ENCODE results near the gene PIH1D1.
"Not testable (repeated sequence)": the region's sequence is repeated elsewhere in the genome, so short reads cannot be mapped to it uniquely, and the experiment has no call there.

The PIH1D1 gene

DNA sequence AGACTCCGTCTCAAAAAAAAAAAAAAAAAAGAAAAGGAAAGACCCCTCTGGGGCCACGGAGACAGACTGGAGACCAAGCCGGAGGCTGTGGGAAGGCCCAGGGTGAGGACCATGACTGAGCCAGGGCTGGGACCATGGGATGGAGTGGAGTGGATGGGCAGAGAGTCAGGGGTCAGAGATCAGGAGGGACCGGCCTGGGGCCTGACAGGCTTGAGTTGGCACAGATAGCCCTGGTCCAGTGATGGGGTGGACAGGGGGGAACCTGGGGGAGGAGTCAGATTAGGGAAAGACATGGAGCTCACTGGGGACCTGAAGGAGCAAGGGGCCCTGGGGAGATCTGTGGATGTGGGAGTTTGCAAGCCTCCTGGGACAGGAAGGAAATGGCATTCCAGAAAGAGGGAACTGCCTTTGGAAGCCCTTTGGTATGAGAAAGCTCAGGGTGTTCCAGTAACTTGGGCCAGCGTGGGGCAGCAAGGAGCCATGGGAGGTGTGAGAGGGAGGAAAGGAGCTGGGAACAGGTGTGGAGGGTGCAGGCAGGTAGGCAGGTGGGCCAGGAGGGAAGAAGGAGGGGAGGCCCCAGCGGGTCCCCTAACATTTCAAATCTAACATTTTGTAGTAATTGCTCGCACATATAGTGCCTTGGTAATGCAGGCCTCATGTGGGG is 29.5 kb upstream of the PIH1D1 start:
- in situ Hi-C loops (cut with HindIII; ENCODE audit: low sequenced_read_pairs) = no loop called here

DNA sequence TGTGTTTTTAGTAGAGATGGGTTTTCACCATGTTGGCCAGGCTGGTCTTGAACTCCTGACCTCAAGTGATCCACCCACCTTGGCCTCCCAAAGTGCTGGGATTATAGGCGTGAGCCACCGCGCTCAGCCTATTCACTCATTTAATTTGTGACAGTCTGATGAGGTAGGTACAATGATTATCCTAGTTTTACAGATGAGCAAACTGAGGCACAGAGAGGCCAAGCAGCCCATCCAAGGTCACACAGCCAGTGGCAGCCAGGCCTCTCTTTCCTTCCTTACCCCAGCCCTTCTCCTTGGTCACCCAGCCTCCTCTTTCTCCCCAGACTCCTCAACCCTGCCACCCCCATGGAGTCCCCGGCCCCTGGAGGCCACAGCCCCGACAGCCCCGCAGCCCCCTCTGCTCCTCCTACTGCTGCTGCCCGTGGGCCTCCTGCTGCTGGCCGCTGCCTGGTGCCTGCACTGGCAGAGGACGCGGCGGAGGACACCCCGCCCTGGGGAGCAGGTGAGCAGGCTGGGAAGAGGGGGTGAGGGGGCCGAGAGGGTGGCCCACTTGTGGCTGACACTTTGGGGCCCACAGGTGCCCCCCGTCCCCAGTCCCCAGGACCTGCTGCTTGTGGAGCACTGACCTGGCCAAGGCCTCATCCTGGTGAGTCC is 28.5 kb upstream of the PIH1D1 start:
- in situ Hi-C loops (cut with HindIII; ENCODE audit: low sequenced_read_pairs) = no loop called here

DNA sequence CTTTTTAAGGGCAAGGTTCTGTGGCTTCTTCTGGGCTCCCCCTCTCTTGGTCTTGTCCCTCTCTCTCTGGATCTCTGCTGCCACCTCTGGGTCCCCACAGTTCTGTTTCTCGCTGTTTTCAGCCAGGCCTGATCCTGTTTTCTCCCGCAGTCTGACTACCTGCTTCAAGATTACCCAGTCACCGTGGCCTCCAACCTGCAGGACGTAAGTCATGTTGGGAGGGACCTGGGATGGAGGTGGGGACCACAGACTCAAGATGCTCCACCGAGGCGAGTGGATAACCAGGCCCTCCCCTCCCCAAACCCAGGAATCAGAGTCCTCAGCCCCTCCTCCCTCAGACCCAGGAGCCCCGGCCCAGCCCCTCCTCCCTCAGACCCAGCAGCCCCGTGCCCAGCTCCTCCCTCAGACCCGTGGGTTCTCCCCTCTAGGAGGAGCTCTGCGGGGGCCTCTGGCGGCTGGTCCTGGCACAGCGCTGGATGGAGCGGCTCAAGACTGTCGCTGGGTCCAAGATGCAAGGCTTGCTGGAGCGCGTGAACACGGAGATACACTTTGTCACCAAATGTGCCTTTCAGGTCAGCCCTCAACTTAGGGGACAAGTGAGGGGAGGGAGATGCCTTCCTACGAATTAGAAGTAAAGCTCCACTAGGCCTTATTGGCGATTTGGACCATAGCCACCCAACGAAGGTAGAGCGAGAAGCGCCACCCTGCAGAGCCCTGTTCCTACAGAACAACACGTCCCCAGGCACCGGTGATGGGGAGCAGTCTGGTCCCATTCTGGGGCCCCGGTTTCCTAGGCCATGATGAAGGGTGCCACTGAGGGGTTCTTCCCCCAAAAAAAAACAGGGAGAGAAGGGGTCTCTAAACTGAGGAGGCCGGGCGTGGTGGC is 24.6 kb upstream of the PIH1D1 start:
- in situ Hi-C loops (cut with HindIII; ENCODE audit: low sequenced_read_pairs) = no loop called here

DNA sequence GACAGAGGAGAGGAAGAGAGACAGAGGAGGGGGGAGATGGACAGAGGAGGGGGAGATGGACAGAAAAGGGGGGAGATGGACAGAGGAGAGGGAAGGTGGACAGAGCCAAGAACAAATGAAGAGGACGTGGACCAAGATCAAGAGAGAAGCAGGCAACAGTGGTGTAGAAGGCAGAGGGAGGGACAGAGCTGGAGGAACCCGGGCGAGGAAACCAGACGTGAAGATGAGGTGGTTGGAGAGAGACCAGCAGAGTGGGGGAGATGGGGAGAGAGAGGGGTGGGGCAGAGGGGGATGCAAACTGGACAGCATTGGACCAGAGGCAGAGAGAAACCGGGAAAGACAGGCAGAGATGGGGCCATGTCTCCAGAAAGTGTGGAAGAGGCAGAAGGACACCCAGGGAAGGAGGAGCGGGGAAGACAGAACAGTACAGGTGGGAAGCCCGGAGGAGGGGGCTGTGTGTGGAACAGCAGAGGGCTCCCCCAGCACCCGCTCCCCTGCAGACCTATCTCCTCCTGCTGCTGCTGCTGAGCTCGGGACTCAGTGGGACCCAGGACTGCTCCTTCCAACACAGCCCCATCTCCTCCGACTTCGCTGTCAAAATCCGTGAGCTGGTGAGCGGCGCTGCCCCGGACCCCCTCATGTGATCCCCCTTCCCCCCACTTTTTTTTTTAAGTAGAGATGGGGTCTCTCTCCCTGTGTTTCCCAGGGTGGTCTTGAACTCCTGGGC is 23.7 kb upstream of the PIH1D1 start:
- in situ Hi-C loops (cut with HindIII; ENCODE audit: low sequenced_read_pairs) = no loop called here

DNA sequence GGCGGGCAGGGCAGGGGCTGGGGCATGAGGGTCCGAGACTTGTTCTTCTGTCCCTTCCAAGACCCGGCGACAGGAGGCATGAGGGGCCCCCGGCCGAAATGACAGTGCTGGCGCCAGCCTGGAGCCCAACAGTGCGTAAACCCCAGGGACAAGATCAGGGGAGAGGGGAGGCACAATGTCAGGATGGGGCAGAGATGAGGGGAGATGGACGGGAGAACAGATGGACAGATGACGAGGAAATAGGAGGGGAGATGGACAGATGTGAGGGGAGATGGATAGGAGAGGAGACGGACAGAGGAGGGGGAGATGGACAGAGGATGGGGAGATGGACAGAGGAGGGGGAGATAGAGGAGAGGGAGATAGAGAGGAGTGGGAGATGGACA is 22.9 kb upstream of the PIH1D1 start:
- in situ Hi-C loops (cut with HindIII; ENCODE audit: low sequenced_read_pairs) = no loop called here

DNA sequence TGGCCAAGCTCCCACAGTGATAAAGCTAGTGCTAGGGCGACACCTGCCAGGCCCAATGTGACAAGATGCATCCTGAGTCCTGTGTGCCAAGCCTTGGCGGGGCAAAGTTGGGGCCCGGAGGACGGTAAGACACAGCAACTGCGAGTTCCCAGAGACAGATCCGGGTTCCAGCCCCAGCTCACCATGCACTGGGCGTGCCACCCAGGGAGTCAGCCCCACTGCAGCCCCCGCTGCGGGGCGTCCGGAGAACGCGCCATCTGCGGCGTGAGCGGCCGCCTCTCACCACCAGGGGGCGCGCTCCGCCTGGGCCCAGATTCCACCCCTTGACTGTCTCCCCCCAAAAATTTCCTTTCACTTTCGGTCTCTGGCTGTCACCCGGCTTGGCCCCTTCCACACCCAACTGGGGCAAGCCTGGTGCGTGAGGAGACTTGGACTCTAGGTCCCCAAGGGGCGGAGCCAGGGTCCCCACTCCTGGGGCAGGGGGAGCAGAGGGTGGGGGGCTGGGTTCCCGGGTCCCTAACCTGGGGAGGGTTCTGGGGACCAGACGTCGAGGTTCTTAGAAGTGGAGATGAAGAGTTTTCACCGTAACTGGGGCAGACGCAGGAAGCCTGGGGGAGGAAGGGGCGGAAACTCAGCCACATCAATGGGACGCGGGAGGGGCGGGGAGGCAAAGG is 22.4 kb upstream of the PIH1D1 start, which contains the start of gene FLT3LG:
TSS of gene FLT3LG (plus strand) at position 348 of the 674 bp plus-strand sequence. CDS start 425 bp downstream, outside the sequence.
- in situ Hi-C loops (cut with HindIII; ENCODE audit: low sequenced_read_pairs) = no loop called here

DNA sequence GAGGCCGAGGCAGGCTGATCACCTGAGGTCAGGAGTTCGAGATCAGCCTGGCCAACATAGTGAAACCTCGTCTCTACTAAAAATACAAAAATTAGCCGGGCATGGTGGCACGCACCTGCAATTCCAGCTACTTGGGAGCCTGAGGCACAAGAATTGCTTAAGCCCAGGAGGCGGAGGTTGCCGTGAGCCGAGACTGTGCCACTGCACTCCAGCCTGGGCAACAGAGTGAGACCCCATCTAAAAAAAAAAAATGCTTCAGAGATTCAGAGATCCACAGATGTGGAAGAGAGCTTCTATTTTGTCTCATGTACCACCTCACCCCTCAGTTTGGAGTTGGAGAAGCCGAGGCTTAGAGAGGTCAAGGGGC is 21.9 kb upstream of the PIH1D1 start:
- in situ Hi-C loops (cut with HindIII; ENCODE audit: low sequenced_read_pairs) = not testable (repeated sequence)

DNA sequence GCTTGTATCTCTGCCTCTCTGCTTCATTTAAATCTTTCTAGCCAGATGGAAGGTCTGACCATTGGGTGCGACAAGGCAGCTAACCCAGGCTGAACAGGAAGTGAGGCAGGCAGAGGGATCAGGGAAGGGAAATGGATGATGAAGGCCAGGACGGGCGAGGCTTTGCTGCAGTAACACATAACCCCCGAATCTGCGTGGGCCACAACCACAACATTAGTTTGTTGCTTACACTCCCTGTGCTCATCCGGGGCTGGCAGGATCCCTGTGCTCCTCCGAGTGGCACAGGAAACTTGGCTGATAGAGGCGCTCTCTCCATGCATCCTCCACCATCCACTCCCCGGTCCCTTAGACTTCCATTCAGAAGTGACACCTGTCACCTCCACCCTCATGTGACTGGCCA is 21.3 kb upstream of the PIH1D1 start:
- in situ Hi-C loops (cut with HindIII; ENCODE audit: low sequenced_read_pairs) = no loop called here

DNA sequence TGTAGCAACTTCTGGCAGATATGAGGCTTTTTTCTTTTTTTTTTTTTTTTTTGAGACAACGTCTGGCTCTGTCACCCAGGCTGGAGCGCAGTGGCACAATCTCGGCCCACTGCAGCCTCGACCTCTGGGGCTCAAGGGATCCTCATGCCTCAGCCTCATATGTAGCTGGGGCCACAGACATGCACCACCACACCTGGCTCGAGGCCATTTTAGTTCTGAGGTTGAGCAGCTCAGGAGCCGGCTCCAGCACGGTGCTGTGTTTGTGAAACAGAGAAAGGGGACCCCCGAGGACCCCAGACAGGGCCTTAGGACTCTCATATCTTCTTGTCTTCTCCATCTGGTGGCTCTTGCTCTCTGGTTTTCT is 19.0 kb upstream of the PIH1D1 start:
- in situ Hi-C loops (cut with HindIII; ENCODE audit: low sequenced_read_pairs) = no loop called here

DNA sequence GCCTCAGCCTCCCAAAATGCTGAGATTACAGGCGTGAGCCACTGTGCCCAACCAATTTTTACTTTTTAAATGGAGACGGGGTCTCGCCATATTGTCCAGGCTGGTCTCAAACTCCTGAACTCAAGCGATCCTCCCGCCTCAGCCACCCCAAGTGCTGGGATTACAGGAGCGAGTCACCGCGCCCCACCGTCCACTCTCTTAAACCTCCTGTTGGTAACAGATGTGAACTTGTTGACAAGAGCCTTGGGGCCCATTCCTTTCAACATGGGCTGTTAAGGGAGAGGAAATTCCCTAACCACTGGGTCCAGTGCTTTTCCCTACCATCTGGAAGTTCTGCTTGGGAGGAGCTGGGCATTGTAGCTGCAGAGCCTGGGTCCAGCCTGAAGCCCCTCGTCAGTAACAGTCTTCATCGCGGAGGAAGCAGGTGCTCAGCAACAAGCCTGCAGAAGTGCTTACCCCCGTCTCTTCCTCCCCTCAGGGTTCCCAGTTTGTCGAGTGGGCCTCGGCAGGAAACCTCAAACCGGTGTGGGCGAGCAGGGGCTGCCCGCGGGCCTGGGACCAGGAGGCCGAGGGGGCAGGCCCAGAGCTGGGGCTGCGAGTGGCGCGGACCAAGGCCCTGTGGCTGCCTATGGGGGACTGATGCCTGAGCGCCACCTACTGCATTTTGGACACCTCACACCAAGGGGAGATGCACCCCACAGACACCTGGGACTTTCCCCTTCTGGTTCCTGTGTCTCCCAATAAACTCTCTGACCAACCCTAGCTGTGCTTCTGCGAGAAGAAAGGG is 18.4 kb upstream of the PIH1D1 start:
- in situ Hi-C loops (cut with HindIII; ENCODE audit: low sequenced_read_pairs) = no loop called here

DNA sequence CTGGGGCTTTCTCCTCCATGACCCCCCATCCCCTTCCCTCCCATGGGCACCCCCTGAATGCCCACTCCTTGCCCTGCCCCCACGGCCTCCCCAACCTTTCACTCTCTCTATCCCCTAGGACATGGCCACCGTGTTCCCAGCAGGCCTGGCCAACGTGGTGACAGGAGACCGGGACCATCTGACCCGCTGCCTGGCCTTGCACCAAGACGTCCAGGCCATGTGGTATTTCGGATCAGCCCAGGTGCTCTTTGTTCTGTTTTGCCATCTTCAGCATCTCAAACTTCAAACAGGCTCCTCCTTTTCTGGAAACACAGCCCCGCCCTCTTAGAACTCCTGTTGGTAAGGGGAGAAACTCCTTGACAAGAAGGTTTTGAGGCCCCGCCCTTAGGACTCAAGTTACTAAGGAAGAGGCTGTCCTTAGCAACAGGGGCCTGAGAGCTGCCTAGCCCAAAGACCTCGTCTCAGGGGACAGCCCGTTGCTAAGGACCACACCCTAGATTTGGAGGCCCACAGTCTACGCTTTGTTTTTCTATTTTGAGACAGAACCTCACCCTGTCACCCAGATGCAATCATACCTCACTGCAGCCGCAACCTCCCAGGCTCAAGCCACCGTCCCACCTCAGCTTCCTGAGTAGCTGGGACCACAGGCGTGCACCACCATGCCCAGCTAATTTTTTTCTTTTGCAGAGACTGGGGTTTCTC is 17.3 kb upstream of the PIH1D1 start:
- in situ Hi-C loops (cut with HindIII; ENCODE audit: low sequenced_read_pairs) = no loop called here

DNA sequence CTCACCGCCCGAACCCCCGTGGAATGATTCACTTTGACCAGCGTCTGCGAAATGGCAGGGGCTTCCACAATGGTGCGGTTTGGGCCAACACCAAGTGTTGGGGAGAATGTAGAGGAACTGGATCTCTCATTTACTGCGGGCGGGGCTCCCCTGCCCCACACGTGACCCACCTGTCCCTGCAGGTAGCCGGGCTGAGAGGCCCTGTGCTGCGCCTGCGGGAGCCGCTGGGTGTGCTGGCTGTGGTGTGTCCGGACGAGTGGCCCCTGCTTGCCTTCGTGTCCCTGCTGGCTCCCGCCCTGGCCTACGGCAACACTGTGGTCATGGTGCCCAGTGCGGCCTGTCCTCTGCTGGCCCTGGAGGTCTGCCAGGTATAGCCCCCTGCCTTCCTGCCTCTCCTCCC is 16.6 kb upstream of the PIH1D1 start:
- in situ Hi-C loops (cut with HindIII; ENCODE audit: low sequenced_read_pairs) = no loop called here

DNA sequence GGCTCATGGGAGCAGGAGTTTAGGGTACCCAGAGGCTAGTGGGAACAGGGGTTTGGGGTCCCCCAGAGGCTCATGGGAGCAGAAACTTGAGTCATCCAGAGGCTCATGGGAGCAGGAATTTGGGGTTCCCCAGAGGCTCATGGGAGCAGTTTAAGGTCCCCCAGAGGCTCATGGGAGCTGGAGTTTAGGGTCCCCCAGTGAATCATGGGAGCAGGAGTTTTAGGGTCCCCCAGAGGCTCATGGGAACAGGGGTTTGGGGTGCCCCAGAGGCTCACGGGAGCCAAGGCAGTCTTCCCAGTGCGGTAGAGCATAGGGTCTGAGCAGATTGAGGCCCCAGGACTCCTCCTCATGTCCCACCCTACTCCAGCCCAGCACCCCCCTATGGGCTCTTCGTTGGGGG is 13.8 kb upstream of the PIH1D1 start:
- in situ Hi-C loops (cut with HindIII; ENCODE audit: low sequenced_read_pairs) = no loop called here

DNA sequence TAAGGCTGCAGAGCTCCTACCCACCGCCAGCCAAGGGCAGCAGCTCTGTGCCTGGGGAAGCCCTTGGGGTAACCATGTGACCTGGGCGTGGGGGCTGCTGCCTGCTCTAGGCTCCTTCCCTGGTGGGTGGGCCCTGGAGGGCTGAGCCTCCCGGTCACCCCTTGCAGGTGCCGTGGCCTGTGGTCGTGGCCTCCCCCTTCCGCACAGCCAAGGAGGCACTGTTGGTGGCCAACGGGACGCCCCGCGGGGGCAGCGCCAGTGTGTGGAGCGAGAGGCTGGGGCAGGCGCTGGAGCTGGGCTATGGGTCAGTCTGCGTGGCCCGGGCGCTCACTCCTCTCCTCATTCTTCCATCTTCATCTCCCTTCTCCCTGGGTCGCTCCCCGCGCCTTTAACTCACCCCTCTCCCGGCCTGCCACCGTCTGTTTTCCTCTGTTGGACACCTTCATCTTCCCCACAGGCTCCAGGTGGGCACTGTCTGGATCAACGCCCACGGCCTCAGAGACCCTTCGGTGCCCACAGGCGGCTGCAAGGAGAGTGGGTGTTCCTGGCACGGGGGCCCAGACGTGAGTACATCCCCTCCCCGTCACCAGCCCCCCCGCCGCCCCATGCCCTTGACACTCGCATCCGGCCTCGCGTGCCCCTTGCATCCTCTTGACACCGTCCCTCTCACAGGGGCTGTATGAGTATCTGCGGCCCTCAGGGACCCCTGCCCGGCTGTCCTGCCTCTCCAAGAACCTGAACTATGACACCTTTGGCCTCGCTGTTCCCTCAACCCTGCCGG is 12.5 kb upstream of the PIH1D1 start:
- in situ Hi-C loops (cut with HindIII; ENCODE audit: low sequenced_read_pairs) = no loop called here

DNA sequence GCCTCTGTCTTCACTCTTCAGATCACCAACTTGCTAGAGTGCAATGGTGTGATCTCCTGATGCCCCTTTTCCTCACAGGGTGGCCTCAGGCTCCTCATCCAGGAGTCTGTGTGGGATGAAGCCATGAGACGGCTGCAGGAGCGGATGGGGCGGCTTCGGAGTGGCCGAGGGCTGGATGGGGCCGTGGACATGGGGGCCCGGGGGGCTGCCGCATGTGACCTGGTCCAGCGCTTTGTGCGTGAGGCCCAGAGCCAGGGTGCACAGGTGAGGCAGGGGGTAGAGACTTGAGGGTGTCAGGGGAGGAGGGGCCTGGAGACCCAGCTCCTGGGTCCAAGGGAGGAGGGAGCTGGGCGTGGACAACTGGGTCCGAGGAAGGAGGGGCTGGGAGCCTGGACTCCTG is 10.9 kb upstream of the PIH1D1 start:
- in situ Hi-C loops (cut with HindIII; ENCODE audit: low sequenced_read_pairs) = no loop called here

DNA sequence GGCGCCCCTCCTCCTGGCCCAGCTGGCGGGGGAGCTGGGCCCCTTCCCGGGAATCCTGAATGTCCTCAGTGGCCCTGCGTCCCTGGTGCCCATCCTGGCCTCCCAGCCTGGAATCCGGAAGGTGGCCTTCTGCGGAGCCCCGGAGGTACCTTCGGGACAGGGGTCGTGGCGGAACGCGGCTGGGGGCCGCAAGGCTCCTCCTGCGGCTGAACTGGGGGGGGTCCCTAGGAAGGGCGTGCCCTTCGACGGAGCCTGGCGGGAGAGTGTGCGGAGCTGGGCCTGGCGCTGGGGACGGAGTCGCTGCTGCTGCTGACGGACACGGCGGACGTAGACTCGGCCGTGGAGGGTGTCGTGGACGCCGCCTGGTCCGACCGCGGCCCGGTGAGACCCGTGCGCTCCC is 10.0 kb upstream of the PIH1D1 start:
- in situ Hi-C loops (cut with HindIII; ENCODE audit: low sequenced_read_pairs) = no loop called here

DNA sequence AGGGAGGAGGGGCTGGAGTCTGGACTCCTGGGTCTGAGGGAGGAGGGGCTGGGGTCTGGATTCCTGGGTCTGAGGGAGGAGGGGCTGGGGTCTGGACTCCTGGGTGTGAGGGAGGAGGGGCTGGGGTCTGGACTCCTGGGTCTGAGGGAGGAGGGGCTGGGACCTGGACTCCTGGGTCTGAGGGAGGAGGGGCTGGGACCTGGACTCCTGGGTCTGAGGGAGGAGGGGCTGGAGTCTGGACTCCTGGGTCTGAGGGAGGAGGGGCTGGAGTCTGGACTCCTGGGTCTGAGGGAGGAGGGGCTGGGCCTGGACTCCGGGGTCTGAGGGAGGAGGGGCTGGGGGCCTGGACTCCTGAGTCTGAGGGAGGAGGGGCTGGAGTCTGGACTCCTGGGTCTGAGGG is 9.5 kb upstream of the PIH1D1 start:
- in situ Hi-C loops (cut with HindIII; ENCODE audit: low sequenced_read_pairs) = not testable (repeated sequence)

DNA sequence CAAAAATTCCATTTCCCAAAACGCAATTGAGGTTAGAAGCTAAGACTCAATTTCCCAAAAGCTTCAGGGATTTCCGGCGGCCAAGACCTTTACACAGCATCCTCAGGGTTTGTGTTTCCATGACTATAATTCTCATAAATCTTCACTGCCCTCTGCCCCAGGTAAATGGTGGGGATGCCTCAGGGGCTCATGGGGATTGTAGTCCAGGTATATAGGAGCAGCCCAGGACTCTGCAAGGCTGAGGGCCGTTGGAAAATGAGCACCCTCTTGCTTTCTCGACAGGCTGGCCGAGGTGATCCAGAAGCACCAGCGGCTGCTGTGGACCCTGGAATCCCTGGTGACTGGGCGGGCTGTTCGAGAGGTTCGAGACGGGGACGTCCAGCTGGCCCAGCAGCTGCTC is 7.8 kb upstream of the PIH1D1 start:
- in situ Hi-C loops (cut with HindIII; ENCODE audit: low sequenced_read_pairs) = no loop called here

DNA sequence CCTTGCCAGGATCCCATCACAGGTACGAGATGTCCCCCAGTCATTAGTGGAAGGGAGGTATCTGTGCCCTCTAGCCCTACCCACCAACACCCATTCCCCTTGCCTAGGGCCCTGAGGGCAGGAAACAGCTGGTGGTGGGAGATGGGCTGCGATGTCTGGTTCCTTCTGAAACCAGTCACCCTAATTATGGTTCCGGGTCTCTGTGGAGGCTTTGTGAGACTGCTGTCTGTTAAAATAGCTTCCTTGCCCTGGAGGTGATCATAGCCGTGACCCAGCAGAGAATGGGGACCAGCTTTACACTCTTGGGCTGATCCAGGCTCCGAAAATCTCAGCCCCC is 6.9 kb upstream of the PIH1D1 start:
- in situ Hi-C loops (cut with HindIII; ENCODE audit: low sequenced_read_pairs) = no loop called here
